ENCODE measurements around the gene ZNF160. TPM values are rescaled to one million over a fixed set of nuclear protein-coding genes. Genes with fewer than 3 reads are reported as not detected.

Gene ZNF160
- total RNA-seq (2021; fragmentation: NEBNext Ultra II Directional; extraction: Animal tissue kit (Norgen Biotek cat#: 25700)) = 28.3 and 31.2 TPM in 2 replicates
- 15.8 and 29.0 TPM in 2 replicates for polyA plus RNA-seq (2011; rRNA removed)
- 43.1 TPM for polyA plus RNA-seq (2011; cell fraction: cytosol; rRNA removed)
- 51.6 TPM for polyA plus RNA-seq (2011; cell fraction: nucleus; rRNA removed)
- polyA plus RNA-seq (2012, experiment 1 of 2) = 23.1 to 39.7 TPM (median 26.2 TPM) in 4 replicates
- polyA plus RNA-seq (2012, experiment 2 of 2) = 1.8 TPM
- 23.9 TPM for polyA plus RNA-seq (2013, experiment 1 of 2)
- 19.6 TPM for polyA plus RNA-seq (2013, experiment 2 of 2)
- 31.2 and 34.1 TPM in 2 replicates for polyA minus RNA-seq (2011; rRNA and poly(A)+ RNA removed)
- 21.1 TPM for polyA minus RNA-seq (2011; cell fraction: cytosol; rRNA and poly(A)+ RNA removed)
- polyA minus RNA-seq (2011; cell fraction: nucleus; rRNA and poly(A)+ RNA removed) = 61.4 TPM
- long read RNA-seq, experiment 1, partial matches to known transcripts = 0 of 3 reads
- long read RNA-seq, experiment 1, other reads (novel, unspliced or antisense) = 3 of 3 reads
- long read RNA-seq, experiment 2, partial matches to known transcripts = 0 of 6 reads
- long read RNA-seq, experiment 2, other reads (novel, unspliced or antisense) = 6 of 6 reads

GRCh38 chr19:53103234-53104203 is at the start of gene ZNF160:
TSS of gene ZNF160 (minus strand) at chr19:53103422. CDS start at chr19:53086276, 17,146 bp downstream.
- Histone ChIP-seq H3K4me3 (ENCODE audit: extremely low read depth in 1 of 4, insufficient read depth in 2 of 4, low read depth in 3 of 4, low read length in 4 of 4) (peak within 1 kb of the TSS; percentile 86 to 99 (median 98)), H3K36me3 (ENCODE audit: control insufficient read depth in 2 of 4, insufficient read depth in 4 of 4, low read length in 3 of 4) (peaks cover 0 to 7% (median 3%) of the 10 kb centered on the region in 4 experiments; a peak in 5 of 8 replicates), H3K79me1 (ENCODE audit: low read depth, low read length) (peaks cover 8% of the 10 kb centered on the region), H3K27ac (ENCODE audit: low read depth, low read length) (peak within 1 kb of the TSS; percentile 85), H3K4me1 (replicated peaks in 1 of 4; ENCODE audit: control insufficient read depth in 3 of 4, insufficient read depth in 4 of 4, low read length in 3 of 4) (peaks cover 0 to 8% (median 2%) of the 10 kb centered on the region in 4 experiments; a peak in 2 of 7 replicates), H3K9me3 (ENCODE audit: insufficient read depth in 2 of 2, low read depth in 1 of 2, low read length in 1 of 2) (no peaks in the 10 kb centered on the region), H4K8ac (ENCODE audit: extremely low read depth, insufficient read depth, low read length) (peak within 1 kb of the TSS; percentile 95), H3K4me2 (ENCODE audit: insufficient read depth in 1 of 2, low read depth in 2 of 2, low read length in 2 of 2) (peak within 1 kb of the TSS; percentile 77 to 99), H3K9ac (replicated peaks in 1 of 4; ENCODE audit: extremely low read depth in 1 of 4, low read depth in 3 of 4, low read length in 3 of 4) (peak within 1 kb of the TSS; percentile 75 to 82 (median 79)), H2AFZ (ENCODE audit: low read length) (peak within 1 kb of the TSS; percentile 99), H3K18ac (ENCODE audit: extremely low read depth, low read length) (no peak within 1 kb of the TSS; the same call in 1 of the 2 replicates), H3K56ac (replicated peaks; ENCODE audit: insufficient read length, low read depth, low read length) (peak within 1 kb of the TSS; percentile 86), H4K5ac (ENCODE audit: insufficient read length, low read depth, low read length) (peak within 1 kb of the TSS; percentile 95), H2BK5ac (ENCODE audit: low read depth, low read length) (peak within 1 kb of the TSS; percentile 75; the same call in 1 of the 2 replicates), H4K91ac (replicated peaks; ENCODE audit: insufficient read length, low read length) (no peak within 1 kb of the TSS), H2BK120ac (replicated peaks; ENCODE audit: low read depth, low read length) (no peak within 1 kb of the TSS), H2BK20ac (ENCODE audit: low read length) (no peak within 1 kb of the TSS), H4K20me1 (replicated peaks in 1 of 2; ENCODE audit: control insufficient read depth in 1 of 2, insufficient read depth in 2 of 2, low read length in 2 of 2) (peaks cover 0 to 2% of the 10 kb centered on the region in 2 experiments), H3K27me3 (replicated peaks in 1 of 4; ENCODE audit: control insufficient read depth in 3 of 4, extremely low read depth in 1 of 4, insufficient read depth in 3 of 4, low read length in 3 of 4) (no peaks in the 10 kb centered on the region; a peak in 1 of 7 replicates), H3K79me2 (ENCODE audit: control insufficient read depth in 1 of 2, insufficient read depth in 2 of 2, low read length in 2 of 2) (peaks cover 3 to 27% of the 10 kb centered on the region in 2 experiments; a peak in 3 of 4 replicates), H2BK12ac (ENCODE audit: low read depth, low read length) (no peak within 1 kb of the TSS), H3K23ac (ENCODE audit: insufficient read length) (no peak within 1 kb of the TSS), H2BK15ac (ENCODE audit: low read length) (0 out of 2 replicates have a peak within 1 kb of the TSS, but pooled peaks have one; percentile 10), H3K4ac (replicated peaks; ENCODE audit: insufficient read length, low read depth, low read length) (no peak within 1 kb of the TSS), H3K23me2 (ENCODE audit: low read depth, low read length) (peaks cover 13% of the 10 kb centered on the region), H2AK5ac (ENCODE audit: low read depth, low read length) (no peak within 1 kb of the TSS), H3K14ac (ENCODE audit: insufficient read length) (no peak within 1 kb of the TSS)
- 10% methylated on average over 37 of the region's 67 CpGs; no CpG with 5 or more reads in 1 of the 2 experiments for WGBS, 2 experiments (ENCODE audit: extremely low coverage in 1 of 2, insufficient coverage in 1 of 2, insufficient read length in 1 of 2, insufficient replicate concordance in 2 of 2, low coverage in 1 of 2, low lambda C conversion rate in 2 of 2, missing lambda C conversion rate in 1 of 2)
- CTCF ChIA-PET (ENCODE audit: partially characterized antibody) = no interaction called here
- DNase-seq (ENCODE audit: low read depth in 1 of 2, low spot score in 2 of 2) (peak; percentile 89 to 99), FAIRE-seq (no peak)
- POLR2A ChIA-PET (ENCODE audit: partially characterized antibody) = interaction anchor here (1.1 to 1.6 kb wide), 2 partner anchors 8 to 12 kb away, joined by 3 to 4 read pairs; no protein-coding TSS in a partner anchor
- TF ChIP-seq POU5F1 (IDR thresholded peaks at IDR 0.05; ENCODE audit: low read depth, low read length) = no peak
- TF ChIP-seq EGR1 (IDR thresholded peaks at IDR 0.05; ENCODE audit: borderline replicate concordance, low read depth, low read length) = peak; percentile 72; the same call in 1 of the 2 replicates
- TF ChIP-seq JUND (IDR thresholded peaks at IDR 0.05; ENCODE audit: low read length) = no peak
- no peak for TF ChIP-seq SAP30 (IDR thresholded peaks at IDR 0.05; ENCODE audit: insufficient read depth, insufficient replicate concordance, low read length)
- TF ChIP-seq SP1 (IDR thresholded peaks at IDR 0.05; ENCODE audit: low read depth, low read length) = no peak
- no peak for TF ChIP-seq SRF (IDR thresholded peaks at IDR 0.05; ENCODE audit: low read depth, low read length)
- peak; percentile 84 for TF ChIP-seq PHF8 (conservative IDR thresholded peaks at IDR 0.05; ENCODE audit: low read depth, low read length)
- TF ChIP-seq MAFK (IDR thresholded peaks at IDR 0.05; ENCODE audit: low read depth, low read length) = no peak

All from H1 (cell line).